GM12891 (cell line): Measurements from ENCODE around the gene ACBD6. TPM values are rescaled to one million over a fixed set of nuclear protein-coding genes. Genes with fewer than 3 reads are reported as not detected.
"Not testable (repeated sequence)": the region's sequence is repeated elsewhere in the genome, so short reads cannot be mapped to it uniquely, and the experiment has no call there.

Source experiments
- DNase-seq: peaks from one replicate; pipeline ENCODE4 v3.0.0; 2011; ENCODE audit warnings: low spot score; ENCODE audit not compliant: insufficient read length
- FAIRE-seq: peaks from 2 replicates; lab custom pipeline; 2011; peaks lifted over from hg19 to GRCh38; lab: Jason Lieb, UNC
- PAX5 ChIP-seq: IDR thresholded peaks from 2 replicates; pipeline ENCODE4 v1.6.1; 2011; ENCODE audit warnings: low read length, moderate library complexity, mild to moderate bottlenecking; ENCODE audit not compliant: insufficient read depth, severe bottlenecking
- POLR2A ChIP-seq: IDR thresholded peaks from 2 replicates; pipeline ENCODE4 v1.6.1; 2011; ENCODE audit warnings: low read depth, low read length, control low read depth
- POLR2AphosphoS5 ChIP-seq: IDR thresholded peaks from 2 replicates; pipeline ENCODE4 v1.6.1; 2011; ENCODE audit warnings: low read depth, low read length, control low read depth
- POU2F2 ChIP-seq: IDR thresholded peaks from 2 replicates; pipeline ENCODE4 v1.6.1; 2011; ENCODE audit warnings: low read depth, mild to moderate bottlenecking, control low read depth, low read length, moderate library complexity
- SPI1 ChIP-seq: IDR thresholded peaks from 2 replicates; pipeline ENCODE4 v1.6.1; 2011; ENCODE audit warnings: low read depth, low read length, control low read depth
- TAF1 ChIP-seq: IDR thresholded peaks from 2 replicates; pipeline ENCODE4 v1.6.1; 2011; ENCODE audit warnings: low read depth, low read length, control low read depth
- polyA plus RNA-seq: library from polyadenylated mRNA; unstranded; fragments of >200 nt; gene quantifications from one replicate; pipeline ENCODE4 v1.2.1, GENCODE V29; 2012; ENCODE audit warnings: low read depth, missing spikeins, inconsistent platforms; ENCODE audit not compliant: missing spikeins

Gene ACBD6, protein sequence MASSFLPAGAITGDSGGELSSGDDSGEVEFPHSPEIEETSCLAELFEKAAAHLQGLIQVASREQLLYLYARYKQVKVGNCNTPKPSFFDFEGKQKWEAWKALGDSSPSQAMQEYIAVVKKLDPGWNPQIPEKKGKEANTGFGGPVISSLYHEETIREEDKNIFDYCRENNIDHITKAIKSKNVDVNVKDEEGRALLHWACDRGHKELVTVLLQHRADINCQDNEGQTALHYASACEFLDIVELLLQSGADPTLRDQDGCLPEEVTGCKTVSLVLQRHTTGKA
- polyA plus RNA-seq, result 58.9 TPM

DNA sequence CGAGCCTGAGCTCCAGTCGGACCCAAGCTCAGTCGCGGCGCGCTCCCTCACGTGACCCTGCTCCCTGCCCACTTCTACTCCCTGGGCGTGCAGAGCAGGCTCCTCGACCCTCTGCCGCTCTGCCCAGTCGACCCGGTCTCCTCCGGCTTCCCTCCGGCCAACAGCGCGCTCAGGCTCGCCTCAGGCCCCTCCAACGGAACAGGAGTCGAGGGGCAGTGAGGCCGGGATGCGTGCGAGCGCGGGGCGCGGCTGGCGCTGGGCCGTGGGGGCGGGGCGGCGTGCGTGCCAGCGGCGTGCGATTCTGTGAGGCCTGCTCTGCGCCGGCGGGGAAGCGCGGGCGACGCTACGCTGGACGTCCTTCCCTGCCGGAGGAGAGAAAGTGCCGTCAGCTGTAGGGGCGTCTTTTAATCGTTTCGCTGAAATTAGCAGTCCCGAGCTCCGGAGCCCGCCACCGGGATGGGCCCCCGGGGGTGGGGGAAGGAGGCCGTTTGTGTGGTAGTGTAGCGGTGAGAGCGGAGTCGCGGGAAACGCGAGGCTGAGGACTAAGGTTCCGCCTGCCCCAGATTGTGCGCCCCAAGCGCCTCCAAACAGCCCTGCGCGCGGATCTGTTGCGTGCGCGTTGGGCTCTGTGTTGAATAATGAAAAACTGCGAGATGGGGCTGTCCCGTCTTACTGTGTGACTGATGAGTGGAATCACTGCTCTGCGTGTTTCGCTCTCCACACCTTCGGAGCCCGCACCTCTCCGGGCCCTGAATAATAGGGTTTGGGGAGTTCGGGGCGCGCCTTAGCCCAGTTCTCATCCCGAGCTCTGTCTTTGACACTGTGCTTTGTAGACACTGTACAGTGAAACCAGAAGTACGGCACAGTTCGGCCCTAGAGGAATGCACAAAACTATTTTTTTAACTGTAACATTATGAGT is at the start of gene ACBD6:
TSS of gene ACBD6 (minus strand) at position 217 of the 919 bp plus-strand sequence. CDS start 311 bp downstream, outside the sequence.
- FAIRE-seq (peak; percentile 90), DNase-seq (peak; percentile 64)
- TF ChIP-seq POLR2AphosphoS5 (peak; percentile 50; the same call in 1 of the 2 replicates), TAF1 (peak; percentile 86; the same call in 1 of the 2 replicates), PAX5 (no peak), SPI1 (no peak), POLR2A (no peak; the same call in 1 of the 2 replicates), POU2F2 (peak; percentile 55)

DNA sequence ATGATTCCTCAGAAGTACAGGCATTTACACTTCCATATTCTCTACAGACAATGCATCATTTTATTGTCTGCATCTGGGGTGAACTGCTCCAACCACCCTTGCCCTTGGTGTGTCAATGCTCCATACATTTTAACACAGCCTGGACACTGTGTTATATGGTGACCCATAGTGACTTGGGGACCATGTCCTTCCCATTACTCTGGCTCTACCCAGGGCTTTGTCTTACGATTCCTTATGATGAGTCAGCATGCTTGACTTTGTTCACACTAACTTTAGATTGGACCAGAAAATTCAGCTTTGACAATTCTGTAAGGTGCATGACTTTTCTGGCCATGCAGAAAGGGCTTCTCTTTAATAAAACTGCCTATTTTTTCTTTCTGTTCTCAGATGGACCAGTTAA is 49.6 kb upstream of the ACBD6 start:
- DNase-seq (no peak), FAIRE-seq (no peak)
- TF ChIP-seq POU2F2 (no peak), SPI1 (no peak), PAX5 (no peak), POLR2AphosphoS5 (no peak), TAF1 (no peak), POLR2A (no peak)

DNA sequence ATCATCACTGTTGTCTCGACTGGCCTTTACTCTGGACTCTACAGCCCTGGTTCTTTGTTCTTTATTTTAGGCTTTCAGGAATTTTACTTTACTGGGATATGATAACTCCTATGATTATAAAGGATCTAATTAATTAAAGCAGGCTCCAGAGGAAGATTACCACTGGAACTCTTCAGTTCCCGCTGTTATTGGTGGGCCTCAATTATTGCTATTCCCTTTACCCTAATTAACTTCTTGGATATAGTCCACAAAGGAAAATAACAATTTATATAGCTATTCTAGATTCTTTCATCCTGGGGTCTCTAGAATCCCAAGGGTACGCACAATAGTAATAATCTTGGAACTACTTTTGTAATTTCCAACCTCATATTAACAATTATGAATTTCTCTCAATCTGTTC is 47.9 kb upstream of the ACBD6 start:
- no peak for FAIRE-seq
- no peak for TF ChIP-seq POU2F2
- TF ChIP-seq PAX5, result no peak
- no peak for TF ChIP-seq SPI1
- no peak for TF ChIP-seq POLR2A
- TF ChIP-seq TAF1, result no peak
- no peak for TF ChIP-seq POLR2AphosphoS5
- no peak for DNase-seq

DNA sequence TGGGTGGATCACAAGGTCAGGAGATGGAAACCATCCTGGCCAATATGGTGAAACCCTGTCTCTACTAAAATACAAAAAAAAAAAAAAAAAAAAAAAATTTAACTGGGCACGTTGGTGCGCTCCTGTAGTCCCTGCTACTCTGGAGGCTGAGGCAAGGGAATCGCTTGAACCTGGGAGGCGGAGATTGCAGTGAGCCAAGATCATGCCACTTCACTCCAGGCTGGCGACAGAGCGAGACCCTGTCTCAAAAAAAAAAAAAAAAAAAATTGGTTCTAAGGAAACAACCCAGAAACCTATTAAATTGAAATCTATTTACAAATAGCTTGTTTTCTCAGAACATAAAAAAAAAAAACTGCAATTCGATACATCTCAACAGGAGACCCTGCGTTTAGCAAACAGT is 47.4 kb upstream of the ACBD6 start:
- DNase-seq, FAIRE-seq: not testable (repeated sequence)

DNA sequence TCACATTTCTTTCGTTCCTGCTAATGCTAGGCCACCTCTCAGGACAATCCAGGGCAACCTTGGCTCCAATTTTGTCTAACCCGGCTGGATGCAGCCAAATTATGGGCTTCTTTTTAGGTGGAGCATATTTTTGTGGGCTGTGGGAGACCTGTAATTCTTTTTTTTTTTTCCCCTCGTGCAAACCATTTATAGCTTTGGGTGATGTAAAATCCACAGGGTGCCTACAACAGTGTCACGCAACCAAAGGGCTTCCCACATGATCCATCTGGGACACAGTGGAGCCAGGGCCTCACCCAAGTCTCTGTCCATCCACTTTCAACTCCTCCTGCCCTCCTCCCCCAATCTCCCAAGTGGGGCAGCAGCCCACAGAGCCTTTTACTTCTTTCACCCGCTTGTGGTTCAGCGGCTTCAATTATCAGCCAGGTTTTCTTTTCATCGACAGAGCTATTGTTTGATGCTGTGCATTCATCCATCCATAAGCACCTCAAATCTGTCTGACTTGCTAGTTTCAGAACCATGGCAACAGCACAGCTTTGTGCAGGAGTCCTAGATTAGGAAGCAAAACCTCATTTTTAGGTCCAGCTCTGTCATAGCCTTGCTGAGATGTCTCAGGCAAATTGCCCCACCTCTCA is 46.4 kb upstream of the ACBD6 start:
- no peak for FAIRE-seq
- TF ChIP-seq PAX5 (no peak), POLR2A (no peak), POLR2AphosphoS5 (no peak), POU2F2 (no peak), TAF1 (no peak), SPI1 (no peak)
- DNase-seq, result no peak

DNA sequence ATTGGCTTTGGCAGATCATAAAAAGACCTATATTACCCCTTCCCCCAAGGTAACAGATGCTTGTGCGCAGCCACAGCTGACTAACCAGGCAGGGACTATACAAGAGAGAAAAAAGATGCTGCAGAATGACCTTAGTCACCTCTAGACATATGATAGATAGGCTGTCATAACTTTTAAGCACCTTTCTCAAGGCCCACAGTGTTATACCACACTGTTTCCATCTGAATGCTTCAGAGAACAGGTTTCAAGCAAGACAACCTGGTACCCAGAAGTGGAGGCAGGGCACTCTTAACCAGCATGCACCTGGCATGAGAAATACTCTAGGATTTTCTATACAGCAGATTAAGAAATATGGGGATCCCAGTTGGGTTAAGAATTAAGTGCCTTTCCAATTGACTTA is 43.6 kb upstream of the ACBD6 start:
- FAIRE-seq, result no peak

DNA sequence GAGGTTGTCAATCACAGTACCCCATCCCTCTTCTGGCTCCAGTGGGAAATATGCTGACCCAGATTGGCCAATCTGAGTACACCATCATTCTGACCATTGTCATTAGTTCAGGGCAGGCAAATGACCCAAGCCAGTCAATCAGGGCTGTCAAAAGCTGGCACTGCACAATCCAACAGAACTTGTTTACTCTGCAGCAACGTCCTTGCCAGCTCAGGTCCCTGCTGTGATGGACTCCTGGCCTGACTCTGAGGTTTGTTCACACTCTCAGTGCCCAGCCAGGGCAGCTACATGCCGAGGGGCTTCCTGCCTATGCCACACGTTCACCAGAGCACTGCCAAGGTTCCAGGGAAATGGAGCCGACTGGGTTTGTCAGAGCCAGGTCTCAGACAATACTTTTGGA is 41.7 kb upstream of the ACBD6 start:
- TF ChIP-seq POLR2A, result no peak
- TF ChIP-seq POU2F2, result no peak
- no peak for TF ChIP-seq SPI1
- no peak for TF ChIP-seq PAX5
- TF ChIP-seq POLR2AphosphoS5, result no peak
- no peak for TF ChIP-seq TAF1
- no peak for FAIRE-seq
- DNase-seq, result no peak

More for the DNA sequence above, 43.6 kb upstream of the ACBD6 start:
- DNase-seq, result no peak
- TF ChIP-seq POLR2AphosphoS5, result no peak
- no peak for TF ChIP-seq TAF1
- no peak for TF ChIP-seq SPI1
- no peak for TF ChIP-seq POLR2A
- no peak for TF ChIP-seq POU2F2
- no peak for TF ChIP-seq PAX5

DNA sequence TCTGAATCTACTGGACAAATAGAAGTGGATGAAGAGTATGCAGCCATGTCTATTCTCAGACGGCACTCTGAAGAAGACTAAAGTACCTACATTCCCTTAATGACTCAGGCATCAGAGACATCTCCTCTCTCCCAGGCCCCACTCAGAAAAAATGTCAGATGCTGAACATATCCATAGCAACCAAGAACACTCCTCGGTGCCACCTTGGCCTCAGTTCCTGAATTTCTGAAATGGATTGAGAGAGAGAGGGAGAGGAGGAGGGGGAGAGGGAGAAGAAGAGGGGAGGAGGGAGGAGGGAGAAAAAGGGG is 40.4 kb upstream of the ACBD6 start:
- no peak for DNase-seq
- no peak for FAIRE-seq
- TF ChIP-seq POLR2A, result no peak
- TF ChIP-seq POU2F2, result no peak
- TF ChIP-seq SPI1, result no peak
- TF ChIP-seq TAF1, result no peak
- no peak for TF ChIP-seq PAX5
- TF ChIP-seq POLR2AphosphoS5, result no peak

DNA sequence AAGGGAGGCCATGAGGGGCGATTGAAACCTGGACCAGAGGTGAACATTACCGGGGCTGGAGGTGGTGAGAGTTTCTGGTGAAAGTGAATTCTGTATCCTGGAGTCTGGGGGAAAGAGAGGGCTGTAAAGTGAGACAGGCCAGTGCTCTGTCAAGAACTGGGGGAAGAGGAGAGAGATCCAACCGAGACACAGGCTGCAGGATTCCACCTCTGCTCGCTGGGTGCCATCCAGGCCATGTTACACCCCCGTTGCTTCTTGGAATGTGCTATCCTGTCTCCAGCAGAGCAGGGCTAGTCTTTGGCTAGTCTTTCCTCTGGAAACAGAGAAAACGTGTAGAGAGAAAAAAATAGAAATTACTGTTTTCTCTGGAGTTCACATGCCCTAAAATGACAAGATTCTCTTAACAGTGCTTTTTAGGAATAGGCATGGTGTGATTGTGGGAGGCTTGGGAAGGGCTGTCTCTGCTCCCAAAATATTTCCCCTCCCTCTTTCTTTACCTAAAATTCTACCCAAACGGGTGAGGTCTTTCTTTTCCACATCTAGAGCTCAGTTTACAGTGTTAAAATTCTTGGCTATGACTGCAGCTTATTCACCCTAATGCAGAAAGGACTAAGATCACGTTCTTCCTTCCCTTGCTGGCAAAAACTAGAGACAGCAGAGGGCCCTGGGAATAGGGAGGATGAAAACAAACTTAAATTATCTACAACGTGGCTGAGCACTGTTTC is 39.9 kb upstream of the ACBD6 start:
- TF ChIP-seq TAF1 (no peak), POLR2A (no peak), SPI1 (no peak), POU2F2 (no peak), POLR2AphosphoS5 (no peak), PAX5 (no peak)
- DNase-seq (no peak), FAIRE-seq (no peak)
